ENCODE measurements around the gene PC. TPM values are rescaled to one million over a fixed set of nuclear protein-coding genes. Genes with fewer than 3 reads are reported as not detected.
A peak's percentile ranks its signal among the peaks of the same experiment; 100 is the strongest.

Gene PC
- total and polyA plus RNA-seq, 2 experiments from 2014 or later, result 18.3 to 21.7 TPM

DNA sequence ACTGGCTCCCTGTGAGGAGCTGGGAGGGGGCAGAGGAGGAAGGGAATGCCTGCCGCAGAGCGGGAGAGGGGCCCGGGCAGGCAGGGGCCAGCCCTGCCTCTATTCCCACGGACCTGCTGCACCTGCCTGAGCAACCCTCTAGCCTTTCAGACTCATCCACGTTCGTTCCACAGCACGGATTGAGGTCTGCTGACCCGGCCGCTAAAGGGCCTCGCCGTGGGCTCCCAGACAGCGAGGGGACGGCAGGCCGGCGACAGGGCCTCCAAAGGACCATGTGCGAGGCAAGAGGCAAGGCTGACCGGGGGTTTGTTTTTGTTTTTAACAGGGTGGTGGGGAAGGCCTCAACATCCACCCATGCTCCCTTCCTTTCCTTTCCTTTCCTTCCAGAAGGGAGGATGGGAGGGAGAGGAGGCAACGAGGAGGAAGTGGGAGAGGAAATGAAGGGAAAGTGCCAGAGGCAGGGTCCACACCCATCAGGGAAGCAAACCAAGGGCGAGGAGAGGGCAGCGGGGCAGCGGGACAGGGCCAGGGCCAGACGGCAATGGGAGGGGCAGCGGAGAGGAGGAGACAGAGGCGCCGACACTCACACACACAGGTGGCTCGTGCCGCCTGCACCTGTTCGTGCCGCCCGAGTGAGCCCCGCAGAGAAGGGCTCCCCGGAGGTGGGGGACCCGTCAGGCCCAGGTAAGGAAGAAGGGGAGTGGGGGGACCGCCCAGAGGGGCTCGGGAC is 93.8 kb downstream of the PC start:
- Histone ChIP-seq H3F3A (replicated peaks; ENCODE audit: low read depth) (no peaks in the 10 kb centered on the region), H2AFZ (no peak overlapping the region), H3K9me2 (ENCODE audit: insufficient read depth) (no peaks in the 10 kb centered on the region), H3K4me2 (no peak overlapping the region), H3K79me2 (replicated peaks; ENCODE audit: insufficient read depth) (no peaks in the 10 kb centered on the region), H3K36me3 (ENCODE audit: insufficient read depth) (no peaks in the 10 kb centered on the region), H3K27ac (ENCODE audit: low read depth) (no peak overlapping the region), H4K20me1 (replicated peaks; ENCODE audit: insufficient read depth) (no peaks in the 10 kb centered on the region), H3K4me1 (ENCODE audit: insufficient read depth) (no peaks in the 10 kb centered on the region; the same call in 1 of the 2 replicates), H3K27me3 (ENCODE audit: insufficient read depth) (no peaks in the 10 kb centered on the region), H3K4me3 (no peak overlapping the region)
- H3K36me3 Mint-ChIP-seq (ENCODE audit: low read depth), result peaks cover 3% of the 10 kb centered on the region; the same call in 1 of the 3 replicates
- peaks cover 20% of the 10 kb centered on the region for H3K27me3 Mint-ChIP-seq (ENCODE audit: insufficient read depth, low read depth, poor library complexity)
- no peak for ATAC-seq
- H3K4me3 Mint-ChIP-seq, result no peak overlapping the region
- H3K9me3 Mint-ChIP-seq, result no peaks in the 10 kb centered on the region; the same call in 2 of the 3 replicates
- H3K27ac Mint-ChIP-seq, result peak overlapping the region; percentile 61; the same call in 1 of the 2 replicates
- no peak for DNase-seq (ENCODE audit: low spot score)
- peaks cover 12% of the 10 kb centered on the region for H3K4me1 Mint-ChIP-seq
- TF ChIP-seq, protein P1, sequence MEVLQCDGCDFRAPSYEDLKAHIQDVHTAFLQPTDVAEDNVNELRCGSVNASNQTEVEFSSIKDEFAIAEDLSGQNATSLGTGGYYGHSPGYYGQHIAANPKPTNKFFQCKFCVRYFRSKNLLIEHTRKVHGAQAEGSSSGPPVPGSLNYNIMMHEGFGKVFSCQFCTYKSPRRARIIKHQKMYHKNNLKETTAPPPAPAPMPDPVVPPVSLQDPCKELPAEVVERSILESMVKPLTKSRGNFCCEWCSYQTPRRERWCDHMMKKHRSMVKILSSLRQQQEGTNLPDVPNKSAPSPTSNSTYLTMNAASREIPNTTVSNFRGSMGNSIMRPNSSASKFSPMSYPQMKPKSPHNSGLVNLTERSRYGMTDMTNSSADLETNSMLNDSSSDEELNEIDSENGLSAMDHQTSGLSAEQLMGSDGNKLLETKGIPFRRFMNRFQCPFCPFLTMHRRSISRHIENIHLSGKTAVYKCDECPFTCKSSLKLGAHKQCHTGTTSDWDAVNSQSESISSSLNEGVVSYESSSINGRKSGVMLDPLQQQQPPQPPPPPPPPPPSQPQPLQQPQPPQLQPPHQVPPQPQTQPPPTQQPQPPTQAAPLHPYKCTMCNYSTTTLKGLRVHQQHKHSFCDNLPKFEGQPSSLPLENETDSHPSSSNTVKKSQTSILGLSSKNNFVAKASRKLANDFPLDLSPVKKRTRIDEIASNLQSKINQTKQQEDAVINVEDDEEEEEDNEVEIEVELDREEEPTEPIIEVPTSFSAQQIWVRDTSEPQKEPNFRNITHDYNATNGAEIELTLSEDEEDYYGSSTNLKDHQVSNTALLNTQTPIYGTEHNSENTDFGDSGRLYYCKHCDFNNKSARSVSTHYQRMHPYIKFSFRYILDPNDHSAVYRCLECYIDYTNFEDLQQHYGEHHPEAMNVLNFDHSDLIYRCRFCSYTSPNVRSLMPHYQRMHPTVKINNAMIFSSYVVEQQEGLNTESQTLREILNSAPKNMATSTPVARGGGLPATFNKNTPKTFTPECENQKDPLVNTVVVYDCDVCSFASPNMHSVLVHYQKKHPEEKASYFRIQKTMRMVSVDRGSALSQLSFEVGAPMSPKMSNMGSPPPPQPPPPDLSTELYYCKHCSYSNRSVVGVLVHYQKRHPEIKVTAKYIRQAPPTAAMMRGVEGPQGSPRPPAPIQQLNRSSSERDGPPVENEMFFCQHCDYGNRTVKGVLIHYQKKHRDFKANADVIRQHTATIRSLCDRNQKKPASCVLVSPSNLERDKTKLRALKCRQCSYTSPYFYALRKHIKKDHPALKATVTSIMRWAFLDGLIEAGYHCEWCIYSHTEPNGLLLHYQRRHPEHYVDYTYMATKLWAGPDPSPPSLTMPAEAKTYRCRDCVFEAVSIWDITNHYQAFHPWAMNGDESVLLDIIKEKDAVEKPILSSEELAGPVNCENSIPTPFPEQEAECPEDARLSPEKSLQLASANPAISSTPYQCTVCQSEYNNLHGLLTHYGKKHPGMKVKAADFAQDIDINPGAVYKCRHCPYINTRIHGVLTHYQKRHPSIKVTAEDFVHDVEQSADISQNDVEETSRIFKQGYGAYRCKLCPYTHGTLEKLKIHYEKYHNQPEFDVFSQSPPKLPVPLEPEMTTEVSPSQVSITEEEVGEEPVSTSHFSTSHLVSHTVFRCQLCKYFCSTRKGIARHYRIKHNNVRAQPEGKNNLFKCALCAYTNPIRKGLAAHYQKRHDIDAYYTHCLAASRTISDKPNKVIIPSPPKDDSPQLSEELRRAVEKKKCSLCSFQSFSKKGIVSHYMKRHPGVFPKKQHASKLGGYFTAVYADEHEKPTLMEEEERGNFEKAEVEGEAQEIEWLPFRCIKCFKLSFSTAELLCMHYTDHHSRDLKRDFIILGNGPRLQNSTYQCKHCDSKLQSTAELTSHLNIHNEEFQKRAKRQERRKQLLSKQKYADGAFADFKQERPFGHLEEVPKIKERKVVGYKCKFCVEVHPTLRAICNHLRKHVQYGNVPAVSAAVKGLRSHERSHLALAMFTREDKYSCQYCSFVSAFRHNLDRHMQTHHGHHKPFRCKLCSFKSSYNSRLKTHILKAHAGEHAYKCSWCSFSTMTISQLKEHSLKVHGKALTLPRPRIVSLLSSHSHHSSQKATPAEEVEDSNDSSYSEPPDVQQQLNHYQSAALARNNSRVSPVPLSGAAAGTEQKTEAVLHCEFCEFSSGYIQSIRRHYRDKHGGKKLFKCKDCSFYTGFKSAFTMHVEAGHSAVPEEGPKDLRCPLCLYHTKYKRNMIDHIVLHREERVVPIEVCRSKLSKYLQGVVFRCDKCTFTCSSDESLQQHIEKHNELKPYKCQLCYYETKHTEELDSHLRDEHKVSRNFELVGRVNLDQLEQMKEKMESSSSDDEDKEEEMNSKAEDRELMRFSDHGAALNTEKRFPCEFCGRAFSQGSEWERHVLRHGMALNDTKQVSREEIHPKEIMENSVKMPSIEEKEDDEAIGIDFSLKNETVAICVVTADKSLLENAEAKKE (CRISPR knock-in tag; IDR thresholded peaks at IDR 0.05), result no peak
- TF ChIP-seq NANOG (IDR thresholded peaks at IDR 0.05; ENCODE audit: borderline replicate concordance) (no peak), ZNF114 (CRISPR knock-in tag; IDR thresholded peaks at IDR 0.05) (no peak), CREB1 (CRISPR knock-in tag; IDR thresholded peaks at IDR 0.05; ENCODE audit: low read depth) (no peak), ZNF331 (CRISPR knock-in tag; IDR thresholded peaks at IDR 0.05; ENCODE audit: low read depth) (no peak), POLR2AphosphoS5 (IDR thresholded peaks at IDR 0.05; ENCODE audit: low read depth) (no peak), EZH2 (IDR thresholded peaks at IDR 0.05; ENCODE audit: low read depth, unreplicated experiment) (no peak), JUNB (IDR thresholded peaks at IDR 0.05; ENCODE audit: unreplicated experiment) (no peak), STAT1 (IDR thresholded peaks at IDR 0.05; ENCODE audit: unreplicated experiment) (no peak), EZH2phosphoT487 (IDR thresholded peaks at IDR 0.05; ENCODE audit: unreplicated experiment) (no peak)
- TF ChIP-seq, protein P2, sequence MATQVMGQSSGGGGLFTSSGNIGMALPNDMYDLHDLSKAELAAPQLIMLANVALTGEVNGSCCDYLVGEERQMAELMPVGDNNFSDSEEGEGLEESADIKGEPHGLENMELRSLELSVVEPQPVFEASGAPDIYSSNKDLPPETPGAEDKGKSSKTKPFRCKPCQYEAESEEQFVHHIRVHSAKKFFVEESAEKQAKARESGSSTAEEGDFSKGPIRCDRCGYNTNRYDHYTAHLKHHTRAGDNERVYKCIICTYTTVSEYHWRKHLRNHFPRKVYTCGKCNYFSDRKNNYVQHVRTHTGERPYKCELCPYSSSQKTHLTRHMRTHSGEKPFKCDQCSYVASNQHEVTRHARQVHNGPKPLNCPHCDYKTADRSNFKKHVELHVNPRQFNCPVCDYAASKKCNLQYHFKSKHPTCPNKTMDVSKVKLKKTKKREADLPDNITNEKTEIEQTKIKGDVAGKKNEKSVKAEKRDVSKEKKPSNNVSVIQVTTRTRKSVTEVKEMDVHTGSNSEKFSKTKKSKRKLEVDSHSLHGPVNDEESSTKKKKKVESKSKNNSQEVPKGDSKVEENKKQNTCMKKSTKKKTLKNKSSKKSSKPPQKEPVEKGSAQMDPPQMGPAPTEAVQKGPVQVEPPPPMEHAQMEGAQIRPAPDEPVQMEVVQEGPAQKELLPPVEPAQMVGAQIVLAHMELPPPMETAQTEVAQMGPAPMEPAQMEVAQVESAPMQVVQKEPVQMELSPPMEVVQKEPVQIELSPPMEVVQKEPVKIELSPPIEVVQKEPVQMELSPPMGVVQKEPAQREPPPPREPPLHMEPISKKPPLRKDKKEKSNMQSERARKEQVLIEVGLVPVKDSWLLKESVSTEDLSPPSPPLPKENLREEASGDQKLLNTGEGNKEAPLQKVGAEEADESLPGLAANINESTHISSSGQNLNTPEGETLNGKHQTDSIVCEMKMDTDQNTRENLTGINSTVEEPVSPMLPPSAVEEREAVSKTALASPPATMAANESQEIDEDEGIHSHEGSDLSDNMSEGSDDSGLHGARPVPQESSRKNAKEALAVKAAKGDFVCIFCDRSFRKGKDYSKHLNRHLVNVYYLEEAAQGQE (IDR thresholded peaks at IDR 0.05; ENCODE audit: unreplicated experiment), result no peak
- TF ChIP-seq, protein P3, sequence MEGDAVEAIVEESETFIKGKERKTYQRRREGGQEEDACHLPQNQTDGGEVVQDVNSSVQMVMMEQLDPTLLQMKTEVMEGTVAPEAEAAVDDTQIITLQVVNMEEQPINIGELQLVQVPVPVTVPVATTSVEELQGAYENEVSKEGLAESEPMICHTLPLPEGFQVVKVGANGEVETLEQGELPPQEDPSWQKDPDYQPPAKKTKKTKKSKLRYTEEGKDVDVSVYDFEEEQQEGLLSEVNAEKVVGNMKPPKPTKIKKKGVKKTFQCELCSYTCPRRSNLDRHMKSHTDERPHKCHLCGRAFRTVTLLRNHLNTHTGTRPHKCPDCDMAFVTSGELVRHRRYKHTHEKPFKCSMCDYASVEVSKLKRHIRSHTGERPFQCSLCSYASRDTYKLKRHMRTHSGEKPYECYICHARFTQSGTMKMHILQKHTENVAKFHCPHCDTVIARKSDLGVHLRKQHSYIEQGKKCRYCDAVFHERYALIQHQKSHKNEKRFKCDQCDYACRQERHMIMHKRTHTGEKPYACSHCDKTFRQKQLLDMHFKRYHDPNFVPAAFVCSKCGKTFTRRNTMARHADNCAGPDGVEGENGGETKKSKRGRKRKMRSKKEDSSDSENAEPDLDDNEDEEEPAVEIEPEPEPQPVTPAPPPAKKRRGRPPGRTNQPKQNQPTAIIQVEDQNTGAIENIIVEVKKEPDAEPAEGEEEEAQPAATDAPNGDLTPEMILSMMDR (conservative IDR thresholded peaks at IDR 0.05; ENCODE audit: low read depth in 2 of 2), result no peak
- TF ChIP-seq, protein P4, sequence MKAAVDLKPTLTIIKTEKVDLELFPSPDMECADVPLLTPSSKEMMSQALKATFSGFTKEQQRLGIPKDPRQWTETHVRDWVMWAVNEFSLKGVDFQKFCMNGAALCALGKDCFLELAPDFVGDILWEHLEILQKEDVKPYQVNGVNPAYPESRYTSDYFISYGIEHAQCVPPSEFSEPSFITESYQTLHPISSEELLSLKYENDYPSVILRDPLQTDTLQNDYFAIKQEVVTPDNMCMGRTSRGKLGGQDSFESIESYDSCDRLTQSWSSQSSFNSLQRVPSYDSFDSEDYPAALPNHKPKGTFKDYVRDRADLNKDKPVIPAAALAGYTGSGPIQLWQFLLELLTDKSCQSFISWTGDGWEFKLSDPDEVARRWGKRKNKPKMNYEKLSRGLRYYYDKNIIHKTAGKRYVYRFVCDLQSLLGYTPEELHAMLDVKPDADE (IDR thresholded peaks at IDR 0.05), result no peak
